HCT116 (cell line): ENCODE results near the gene ABCC8. TPM values are rescaled to one million over a fixed set of nuclear protein-coding genes. Genes with fewer than 3 reads are reported as not detected.

Experiments
- ATAC-seq: fragments of 200-7000 bp; cut with Tn5 transposase; 2 replicates; pipeline ENCODE4 v1.9.1; 2020; ENCODE audit warnings: mild to moderate bottlenecking, moderate library complexity
- BruUV-seq: library from RNA; stranded (reverse); fragments of 400-500 nt; replicated peaks from 2 replicates; lab custom pipeline; 2021; lab: Mats Ljungman, UMichigan
- CTCF ChIA-PET: fragments of 300-600 bp; sonication (Branson Sonifier 250); formaldehyde crosslinking; loops from one replicate; lab custom pipeline; 2021; ENCODE audit warnings: antibody characterized with exemption; lab: Charles Lee
- POLR2A ChIA-PET: fragments of 300-600, 350-600 bp; sonication (Branson Sonifier 250); formaldehyde crosslinking; loops from one replicate; lab custom pipeline; 2021; ENCODE audit warnings: antibody characterized with exemption; lab: Charles Lee
- RAD21 ChIA-PET, 2 experiments: fragments of 300-600 bp; sonication (Branson Sonifier 250); formaldehyde crosslinking; loops; one replicate each; lab custom pipeline; 2023; ENCODE audit warnings: low total read pairs in 2 of 2; ENCODE audit not compliant: uncharacterized antibody in 2 of 2, unreplicated experiment in 2 of 2, low non-redundant PET in 1 of 2; lab: Charles Lee
- DNase-seq: peaks from one replicate; pipeline ENCODE4 v3.0.0-alpha.2; 2010; ENCODE audit warnings: low read depth, low spot score
- H2AFZ ChIP-seq: fragments of 200-600 bp; shearing (Covaris generic), sonication (generic); 2 replicates; pipeline ENCODE4 v1.6.1; 2017; ENCODE audit warnings: low read depth, mixed run types, mixed read lengths, antibody characterized with exemption, low read length; ENCODE audit not compliant: poor library complexity, severe bottlenecking
- H3K27ac ChIP-seq: 2 replicates; pipeline ENCODE4 v1.5.1; 2012; ENCODE audit warnings: low read depth, low read length
- H3K27me3 ChIP-seq: fragments of 200-600 bp; sonication (generic); 2 replicates; pipeline ENCODE4 v1.6.1; 2016; ENCODE audit warnings: mixed run types, low read length, mixed read lengths; ENCODE audit not compliant: insufficient read depth
- H3K36me3 ChIP-seq, 2 experiments: fragments of 200-500 bp in 1 of 2; fragments of 200-600 bp in 1 of 2; sonication (Bioruptor generic) in 1 of 2; sonication (generic) in 1 of 2; 2 replicates each; pipeline versions ENCODE4 v1.5.1 to v1.6.1; 2014 to 2016; ENCODE audit warnings: low read length in 2 of 2, inconsistent platforms in 1 of 2, mixed read lengths in 1 of 2, mixed run types in 1 of 2; ENCODE audit not compliant: insufficient read depth in 2 of 2, control insufficient read depth in 1 of 2
- H3K4me1 ChIP-seq, 2 experiments: fragments of 200-600 bp in 1 of 2; sonication (generic) in 1 of 2; 2 replicates each; pipeline versions ENCODE4 v1.5.1 to v1.6.1; 2012 to 2017; ENCODE audit warnings: low read length in 2 of 2, inconsistent platforms in 1 of 2, mild to moderate bottlenecking in 1 of 2, mixed read lengths in 1 of 2, mixed run types in 1 of 2, moderate library complexity in 1 of 2; ENCODE audit not compliant: insufficient read depth in 2 of 2, control insufficient read depth in 1 of 2
- H3K4me2 ChIP-seq: fragments of 200-600 bp; sonication (generic); 2 replicates; pipeline ENCODE4 v1.6.1; 2017; ENCODE audit warnings: mixed run types, low read length, mixed read lengths
- H3K4me3 ChIP-seq, 2 experiments: fragments of 200-600 bp in 1 of 2; sonication (generic) in 1 of 2; replicated peaks in 1 of 2; 2 replicates each; pipeline ENCODE4 v1.5.1; 2011 to 2016; ENCODE audit warnings: low read length in 2 of 2, control low read depth in 1 of 2, low read depth in 1 of 2, mild to moderate bottlenecking in 1 of 2, mixed read lengths in 1 of 2, mixed run types in 1 of 2
- H3K79me2 ChIP-seq: fragments of 200-600 bp; sonication (generic); 2 replicates; pipeline ENCODE4 v1.6.1; 2017; ENCODE audit warnings: mild to moderate bottlenecking, mixed run types, low read length, moderate library complexity, mixed read lengths; ENCODE audit not compliant: insufficient read depth
- H3K9ac ChIP-seq: fragments of 200-600 bp; sonication (generic); 2 replicates; pipeline ENCODE4 v1.6.1; 2016; ENCODE audit warnings: low read length, mixed read lengths
- H3K9me2 ChIP-seq: fragments of 200-600 bp; sonication (generic), shearing (Covaris generic); 2 replicates; pipeline ENCODE4 v1.6.1; 2017; ENCODE audit warnings: mixed run types, mild to moderate bottlenecking, moderate library complexity; ENCODE audit not compliant: insufficient read depth
- H3K9me3 ChIP-seq, 2 experiments: fragments of 200-500 bp in 1 of 2; fragments of 200-600 bp in 1 of 2; sonication (Bioruptor generic) in 1 of 2; sonication (generic) in 1 of 2; 2 replicates each; pipeline ENCODE4 v1.6.1; 2014 to 2017; ENCODE audit warnings: low read length in 2 of 2, mixed read lengths in 2 of 2, inconsistent platforms in 1 of 2, low read depth in 1 of 2, mild to moderate bottlenecking in 1 of 2, mixed run types in 1 of 2, moderate library complexity in 1 of 2; ENCODE audit not compliant: control insufficient read depth in 1 of 2, insufficient read depth in 1 of 2
- H4K20me1 ChIP-seq: fragments of 200-600 bp; sonication (generic), shearing (Covaris generic); 2 replicates; pipeline ENCODE4 v1.6.1; 2017; ENCODE audit warnings: mixed run types, mild to moderate bottlenecking, moderate library complexity; ENCODE audit not compliant: insufficient read depth
- CEBPB ChIP-seq: IDR thresholded peaks from 2 replicates; pipeline ENCODE4 v1.6.1; 2012; ENCODE audit warnings: low read depth
- FOSL1 ChIP-seq: IDR thresholded peaks from 2 replicates; pipeline ENCODE4 v1.6.1; 2012; ENCODE audit warnings: low read depth
- JUND ChIP-seq: IDR thresholded peaks from 2 replicates; pipeline ENCODE4 v1.6.1; 2012
- POLR2A ChIP-seq: IDR thresholded peaks from 2 replicates; pipeline ENCODE4 v1.7.0; 2011; ENCODE audit warnings: borderline replicate concordance; ENCODE audit not compliant: insufficient read depth, insufficient read length; ENCODE audit errors: extremely low read depth
- POLR2AphosphoS5 ChIP-seq: IDR thresholded peaks from 2 replicates; pipeline ENCODE4 v1.6.1; 2011; ENCODE audit warnings: mild to moderate bottlenecking, low read depth, low read length, moderate library complexity
- RAD21 ChIP-seq: IDR thresholded peaks from 2 replicates; pipeline ENCODE4 v1.6.1; 2012; ENCODE audit warnings: low read depth, mild to moderate bottlenecking
- TCF7L2 ChIP-seq: IDR thresholded peaks from 2 replicates; pipeline ENCODE4 v1.7.0; 2011; ENCODE audit warnings: borderline replicate concordance, inconsistent platforms; ENCODE audit not compliant: insufficient read depth, insufficient read length; ENCODE audit errors: extremely low read depth
- YY1 ChIP-seq: IDR thresholded peaks from 2 replicates; pipeline ENCODE4 v1.6.1; 2011; ENCODE audit warnings: low read length, low read depth, moderate library complexity, mild to moderate bottlenecking; ENCODE audit not compliant: insufficient replicate concordance; ENCODE audit errors: extremely low read depth
- ZFX ChIP-seq: fragments of 450-650 bp; IDR thresholded peaks from 2 replicates; pipeline ENCODE4 v1.6.1; 2017
- intact Hi-C: fragments of 100-400 bp; cut with micrococcal nuclease; formaldehyde crosslinking; loops from 2 replicates; pipeline ENCODE4 v1.10.0; 2022
- total RNA-seq: library from RNA; stranded (reverse); gene quantifications from one replicate; pipeline ENCODE4 v1.2.1, GENCODE V29; 2021; ENCODE audit not compliant: unreplicated experiment
- TF ChIP-seq, protein P1 (sequence below): IDR thresholded peaks from 2 replicates; pipeline ENCODE4 v1.6.1; 2011; ENCODE audit warnings: mild to moderate bottlenecking, low read length, moderate library complexity; ENCODE audit not compliant: insufficient replicate concordance; ENCODE audit errors: extremely low read depth

ABCC8 gene
- total RNA-seq, 1 experiment from 2014 or later, result 0.39 TPM

DNA sequence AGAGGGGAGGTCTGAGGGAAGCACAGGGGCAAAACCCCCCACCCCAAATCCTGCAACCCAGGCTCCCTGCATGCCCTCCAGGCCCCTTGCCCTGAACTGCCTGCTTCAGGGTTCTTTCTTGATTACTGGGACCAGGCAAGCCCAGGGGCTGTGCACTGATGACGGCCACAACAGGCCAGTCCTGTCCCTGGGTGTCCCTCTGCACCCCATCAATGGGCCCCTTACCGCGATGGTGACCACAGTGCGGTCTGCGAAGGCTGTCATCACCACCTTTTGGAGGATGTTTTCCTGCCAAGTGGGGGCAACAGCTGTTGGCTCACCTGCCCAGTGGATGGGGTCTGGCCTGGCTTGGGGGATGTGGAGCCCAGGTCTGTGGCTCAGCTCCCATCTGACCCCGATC, 83.2 kb downstream of the ABCC8 start (continued):
- no peak for TF ChIP-seq TCF7L2
- TF ChIP-seq YY1, result no peak
- TF ChIP-seq ZFX, result no peak
- TF ChIP-seq POLR2AphosphoS5, result no peak
- TF ChIP-seq JUND, result no peak
- TF ChIP-seq CEBPB, result no peak
- no peak for TF ChIP-seq FOSL1

DNA sequence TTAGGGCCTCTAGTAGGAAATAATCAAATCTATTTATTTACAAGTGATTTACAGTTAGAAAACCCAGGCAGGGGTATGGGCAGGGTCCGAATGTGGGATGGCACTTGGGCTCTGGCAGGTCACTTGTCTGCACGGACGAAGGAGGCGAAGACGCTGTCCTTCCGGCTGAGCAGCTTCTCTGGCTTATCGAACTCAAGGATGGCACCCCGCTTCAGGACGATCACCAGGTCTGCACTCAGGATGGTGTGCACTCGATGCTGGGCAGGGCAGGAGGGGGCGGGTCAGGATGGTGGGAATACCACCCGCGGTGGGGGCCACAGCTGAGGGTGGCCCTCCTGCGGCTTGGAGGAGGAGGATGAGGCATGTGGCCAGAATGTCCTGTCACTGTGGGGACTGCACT, 83.8 kb downstream of the ABCC8 start:
- no peak for ATAC-seq
- Histone ChIP-seq H3K79me2 (no peaks in the 10 kb centered on the region), H3K9ac (no peak overlapping the region), H3K4me2 (no peak overlapping the region), H3K27ac (no peak overlapping the region), H3K36me3 (no peaks in the 10 kb centered on the region), H2AFZ (no peak overlapping the region), H3K9me2 (no peaks in the 10 kb centered on the region), H4K20me1 (no peaks in the 10 kb centered on the region), H3K4me1 (peaks cover 0 to 11% of the 10 kb centered on the region in 2 experiments; a peak in 3 of 4 replicates), H3K27me3 (no peaks in the 10 kb centered on the region), H3K9me3 (no peaks in the 10 kb centered on the region), H3K4me3 (no peak overlapping the region)
- ChIA-PET POLR2A (no interaction called here), CTCF (no interaction called here), RAD21 (no interaction called here)
- no peak for DNase-seq
- intact Hi-C loops, result no loop called here
- no TSS peak for BruUV-seq
- TF ChIP-seq, protein P1, sequence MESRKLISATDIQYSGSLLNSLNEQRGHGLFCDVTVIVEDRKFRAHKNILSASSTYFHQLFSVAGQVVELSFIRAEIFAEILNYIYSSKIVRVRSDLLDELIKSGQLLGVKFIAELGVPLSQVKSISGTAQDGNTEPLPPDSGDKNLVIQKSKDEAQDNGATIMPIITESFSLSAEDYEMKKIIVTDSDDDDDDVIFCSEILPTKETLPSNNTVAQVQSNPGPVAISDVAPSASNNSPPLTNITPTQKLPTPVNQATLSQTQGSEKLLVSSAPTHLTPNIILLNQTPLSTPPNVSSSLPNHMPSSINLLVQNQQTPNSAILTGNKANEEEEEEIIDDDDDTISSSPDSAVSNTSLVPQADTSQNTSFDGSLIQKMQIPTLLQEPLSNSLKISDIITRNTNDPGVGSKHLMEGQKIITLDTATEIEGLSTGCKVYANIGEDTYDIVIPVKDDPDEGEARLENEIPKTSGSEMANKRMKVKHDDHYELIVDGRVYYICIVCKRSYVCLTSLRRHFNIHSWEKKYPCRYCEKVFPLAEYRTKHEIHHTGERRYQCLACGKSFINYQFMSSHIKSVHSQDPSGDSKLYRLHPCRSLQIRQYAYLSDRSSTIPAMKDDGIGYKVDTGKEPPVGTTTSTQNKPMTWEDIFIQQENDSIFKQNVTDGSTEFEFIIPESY, result no peak
- no peak for TF ChIP-seq FOSL1
- TF ChIP-seq RAD21, result no peak
- no peak for TF ChIP-seq POLR2A
- TF ChIP-seq YY1, result no peak
